ENCODE measurements around the gene ANK2.

The ANK2 gene

GRCh38 chr4:113049421-113050370 lies at the start of gene ANK2:
Gene ANK2, plus strand, starts transcription at chr4:113049653. Its CDS starts 76 bp downstream, at chr4:113049729.
- TF ChIP-seq CTCF (IDR thresholded peaks at IDR 0.05; ENCODE audit: low read depth, low read length): no peak
- no peak for TF ChIP-seq POLR2A (IDR thresholded peaks at IDR 0.05; ENCODE audit: extremely low read depth, insufficient read length)
- TF ChIP-seq MAX (IDR thresholded peaks at IDR 0.05; ENCODE audit: low read depth, low read length): no peak
- TF ChIP-seq MYC (IDR thresholded peaks at IDR 0.05; ENCODE audit: low read depth, low read length): no peak
- H3K4me3 ChIP-seq (ENCODE audit: low read depth, low read length): no peak within 1 kb of the TSS
- no peak for DNase-seq (ENCODE audit: low read depth)

- no peak for TF ChIP-seq CTCF (IDR thresholded peaks at IDR 0.05; ENCODE audit: low read depth, low read length)
- no peak for TF ChIP-seq MAX (IDR thresholded peaks at IDR 0.05; ENCODE audit: low read depth, low read length)
- TF ChIP-seq POLR2A (IDR thresholded peaks at IDR 0.05; ENCODE audit: extremely low read depth, insufficient read length): no peak
- no peak for TF ChIP-seq MYC (IDR thresholded peaks at IDR 0.05; ENCODE audit: low read depth, low read length)
- H3K4me3 ChIP-seq (ENCODE audit: low read depth, low read length): no peak overlapping the region
- no peak for DNase-seq (ENCODE audit: low read depth)
Measured at GRCh38 chr4:113003841-113004240, 45.6 kb upstream of the ANK2 start.

- no peak overlapping the region for H3K4me3 ChIP-seq (ENCODE audit: low read depth, low read length)
- no peak for DNase-seq (ENCODE audit: low read depth)
- TF ChIP-seq MYC (IDR thresholded peaks at IDR 0.05; ENCODE audit: low read depth, low read length): no peak
- TF ChIP-seq MAX (IDR thresholded peaks at IDR 0.05; ENCODE audit: low read depth, low read length): no peak
- TF ChIP-seq POLR2A (IDR thresholded peaks at IDR 0.05; ENCODE audit: extremely low read depth, insufficient read length): no peak
- TF ChIP-seq CTCF (IDR thresholded peaks at IDR 0.05; ENCODE audit: low read depth, low read length): no peak
Measured at GRCh38 chr4:113004655-113005054, 44.8 kb upstream of the ANK2 start.

GRCh38 chr4:113006632-113007031 lies 42.8 kb upstream of the ANK2 start:
- no peak for TF ChIP-seq CTCF (IDR thresholded peaks at IDR 0.05; ENCODE audit: low read depth, low read length)
- TF ChIP-seq MYC (IDR thresholded peaks at IDR 0.05; ENCODE audit: low read depth, low read length): no peak
- no peak for TF ChIP-seq POLR2A (IDR thresholded peaks at IDR 0.05; ENCODE audit: extremely low read depth, insufficient read length)
- no peak for TF ChIP-seq MAX (IDR thresholded peaks at IDR 0.05; ENCODE audit: low read depth, low read length)
- no peak for DNase-seq (ENCODE audit: low read depth)
- H3K4me3 ChIP-seq (ENCODE audit: low read depth, low read length): no peak overlapping the region

GRCh38 chr4:113007151-113007550 lies 42.3 kb upstream of the ANK2 start:
- no peak overlapping the region for H3K4me3 ChIP-seq (ENCODE audit: low read depth, low read length)
- TF ChIP-seq CTCF (IDR thresholded peaks at IDR 0.05; ENCODE audit: low read depth, low read length): no peak
- TF ChIP-seq MAX (IDR thresholded peaks at IDR 0.05; ENCODE audit: low read depth, low read length): no peak
- no peak for TF ChIP-seq POLR2A (IDR thresholded peaks at IDR 0.05; ENCODE audit: extremely low read depth, insufficient read length)
- no peak for DNase-seq (ENCODE audit: low read depth)
